IPS-11a (cell line): ENCODE measurements around the gene HES7.
"Not testable (repeated sequence)": the region's sequence is repeated elsewhere in the genome, so short reads cannot be mapped to it uniquely, and the experiment has no call there.

Experiments
- H3K4me3 ChIP-seq: one replicate; pipeline ENCODE4 v1.5.1; 2013; ENCODE audit warnings: low read depth, low read length, control low read depth

HES7 gene

DNA sequence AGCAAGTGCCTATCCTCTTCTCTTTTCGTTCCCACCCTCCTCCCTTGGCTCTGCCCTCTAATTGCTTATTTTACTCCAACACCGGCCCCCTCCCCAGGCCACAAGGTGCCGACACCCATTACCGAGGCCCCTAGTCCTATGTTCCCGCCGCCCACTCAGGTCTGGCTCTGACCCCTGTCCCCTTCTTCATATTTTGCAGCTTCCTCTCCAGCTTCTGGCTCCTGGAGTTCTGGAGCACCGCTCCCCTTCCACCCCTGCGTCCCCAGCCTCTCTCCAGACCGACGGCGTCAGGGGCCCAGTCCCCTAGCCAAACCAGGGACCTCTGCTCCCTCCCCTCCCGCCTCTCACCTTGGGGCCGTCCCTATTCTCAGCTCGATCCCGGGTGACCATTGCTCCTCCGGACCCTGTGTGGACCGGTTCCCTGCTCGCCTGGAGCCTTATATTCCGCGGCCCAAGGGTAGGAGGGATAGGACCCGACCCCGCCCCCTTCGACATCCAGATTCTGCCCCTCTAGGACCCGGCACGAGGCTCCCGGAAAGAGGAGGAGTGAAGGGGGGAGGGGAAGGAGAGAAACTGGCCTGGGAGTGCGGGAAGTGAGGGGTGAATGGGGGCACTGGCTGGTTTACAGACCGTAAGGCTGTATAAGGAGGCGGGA is at the start of gene HES7:
TSS of gene HES7 (minus strand) at position 412 of the 655 bp plus-strand sequence. CDS start at position 390, 22 bp downstream.
- H3K4me3 ChIP-seq, result peak within 1 kb of the TSS; percentile 58

DNA sequence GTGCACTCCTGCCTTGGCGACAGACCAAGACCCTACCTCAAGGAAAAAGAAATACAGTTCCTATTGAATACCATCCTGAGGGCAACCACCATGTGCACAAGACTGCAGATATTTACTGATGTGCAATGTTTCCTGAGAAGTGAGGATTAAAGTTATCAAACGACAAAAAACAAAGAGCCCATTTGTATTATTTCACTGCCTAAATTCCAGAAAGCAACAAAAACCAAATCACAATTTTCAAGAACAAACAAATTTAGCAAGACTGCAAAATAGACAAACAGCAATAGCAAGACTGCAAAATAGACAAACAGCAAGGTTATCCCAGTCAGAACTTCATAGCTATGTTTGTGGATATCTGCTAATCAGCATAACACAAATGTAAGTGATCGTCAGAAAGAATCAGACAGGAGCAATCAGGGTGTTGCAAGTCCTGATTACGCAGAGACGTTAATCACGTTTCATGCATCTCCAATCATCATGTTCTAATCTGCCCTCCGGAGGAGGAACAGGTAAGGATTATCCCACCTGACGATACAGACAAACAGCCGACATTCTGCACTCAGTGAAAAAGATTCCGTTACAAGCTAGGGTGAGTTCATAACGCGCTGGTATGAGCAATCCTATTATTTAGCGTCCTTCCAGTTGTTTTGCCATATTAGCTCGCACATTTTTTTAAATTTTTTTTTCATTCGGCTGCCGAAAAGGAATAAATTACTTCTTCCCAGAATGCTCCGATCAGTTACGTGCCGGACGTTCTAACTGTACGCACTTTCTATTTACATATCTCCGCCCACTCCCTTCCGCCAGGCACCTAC is 49.4 kb upstream of the HES7 start:
- H3K4me3 ChIP-seq, result peak overlapping the region; percentile 50

DNA sequence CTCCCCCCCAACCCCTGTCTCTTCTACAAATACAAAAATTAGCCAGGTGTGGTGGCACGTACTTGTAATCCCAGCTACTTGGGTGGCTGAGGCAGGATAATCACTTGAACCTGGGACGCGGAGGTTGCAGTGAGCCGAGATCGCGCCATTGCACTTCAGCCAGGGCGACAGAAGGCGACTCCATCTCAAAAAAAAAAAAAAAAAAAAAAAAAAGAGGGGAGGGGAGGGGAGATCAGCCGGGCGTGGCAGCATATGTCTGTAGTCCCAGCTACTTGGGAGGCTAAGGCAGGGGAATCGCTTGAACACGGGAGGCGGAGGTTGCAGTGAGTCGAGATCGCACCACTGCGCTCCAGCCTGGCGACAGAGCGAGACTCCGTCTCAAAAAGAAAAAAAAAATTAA is 46.3 kb upstream of the HES7 start:
- not testable (repeated sequence) for H3K4me3 ChIP-seq

DNA sequence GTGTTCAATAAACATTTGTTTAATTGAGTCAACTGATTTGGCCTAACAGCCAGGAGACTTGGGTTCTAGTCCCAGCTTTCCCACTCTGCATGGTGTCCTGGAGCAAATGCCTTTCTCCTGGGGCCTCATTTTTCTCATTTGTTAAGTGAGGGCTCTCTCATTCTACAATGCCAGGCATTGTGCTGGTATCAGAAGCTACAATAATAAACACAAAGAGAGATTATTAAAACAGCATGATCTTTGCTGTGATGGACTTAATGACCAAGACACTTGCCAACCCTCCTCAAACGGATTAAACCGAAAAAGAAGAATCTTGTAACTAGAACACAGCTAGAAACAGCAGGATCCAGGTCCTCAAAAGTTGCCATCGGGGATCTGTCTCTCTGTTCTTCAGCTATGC is 43.6 kb upstream of the HES7 start:
- no peak overlapping the region for H3K4me3 ChIP-seq

DNA sequence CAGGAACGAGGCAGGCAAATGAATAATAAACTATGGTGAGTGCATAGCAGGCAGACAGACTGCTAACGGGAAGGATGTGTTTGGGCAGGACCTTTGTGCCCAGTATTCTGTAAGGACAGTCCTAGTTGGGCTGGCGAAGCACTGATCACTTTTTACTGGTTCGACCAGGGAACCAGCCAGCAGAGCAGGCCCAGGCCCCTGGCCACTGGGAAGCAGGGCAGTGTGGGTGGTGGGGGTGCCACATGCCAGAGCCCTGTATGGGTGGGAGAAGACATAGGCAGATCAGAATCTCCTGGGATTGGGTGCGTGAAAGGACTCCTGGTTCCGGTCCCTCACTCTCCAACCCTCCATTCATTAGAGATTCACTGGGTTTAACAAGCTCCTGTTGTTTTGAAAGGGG is 42.8 kb upstream of the HES7 start:
- H3K4me3 ChIP-seq, result no peak overlapping the region

DNA sequence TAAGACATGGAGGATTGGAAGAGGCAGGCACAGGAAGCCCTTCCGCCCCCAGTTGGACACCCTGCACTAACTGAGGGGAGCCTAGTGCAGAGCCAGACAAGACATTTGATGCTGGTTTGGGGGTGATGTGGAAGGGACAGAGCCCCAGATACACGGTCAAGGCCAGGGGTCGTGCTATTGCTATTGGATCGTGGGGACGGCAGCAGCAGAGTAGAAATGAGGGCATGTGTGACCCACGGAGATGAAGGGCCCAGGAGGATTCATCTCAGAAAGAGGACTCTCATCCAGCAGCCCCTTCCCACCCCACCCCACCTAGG is 40.9 kb upstream of the HES7 start:
- no peak overlapping the region for H3K4me3 ChIP-seq

DNA sequence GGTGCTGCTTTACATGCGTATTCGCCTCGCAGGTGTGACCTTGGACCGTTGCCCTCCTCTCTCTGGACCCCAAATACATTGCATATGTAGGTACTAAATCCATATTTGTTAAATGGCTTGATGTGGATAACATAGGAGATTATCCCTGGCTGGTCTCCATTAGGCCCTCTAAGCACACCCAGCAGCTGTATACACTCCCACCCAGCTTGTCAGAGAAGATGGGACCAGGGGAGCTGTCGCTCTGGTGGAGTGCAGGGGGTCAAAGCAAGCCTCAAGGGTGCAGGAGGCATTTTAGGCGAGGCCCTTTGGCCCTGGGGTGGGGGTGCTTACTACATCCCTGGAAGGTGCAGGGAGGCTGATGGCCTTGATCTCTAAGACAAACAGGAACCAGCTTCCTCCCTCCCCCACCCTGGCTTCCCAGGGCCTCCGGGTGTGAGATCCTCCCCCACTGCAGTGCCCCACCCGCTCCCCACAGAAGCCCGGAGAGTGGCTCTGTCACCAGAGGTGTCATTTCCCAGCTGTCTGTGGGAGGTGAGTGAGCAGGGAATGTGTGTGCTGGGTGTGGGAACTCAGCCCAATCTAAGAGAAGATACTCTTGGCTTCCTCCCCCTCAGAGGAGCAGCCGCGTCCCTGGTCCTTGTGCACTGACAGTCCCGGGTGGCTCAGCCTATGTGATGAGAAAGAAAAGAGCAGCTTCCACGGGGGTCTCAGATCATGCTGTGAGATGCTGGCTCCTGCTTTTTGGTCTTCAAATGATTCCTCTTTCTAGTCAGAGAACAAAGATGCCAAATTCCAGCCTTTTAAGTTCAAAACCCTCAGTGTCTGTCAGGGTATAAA is 40.3 kb upstream of the HES7 start:
- peak overlapping the region; percentile 14 for H3K4me3 ChIP-seq

DNA sequence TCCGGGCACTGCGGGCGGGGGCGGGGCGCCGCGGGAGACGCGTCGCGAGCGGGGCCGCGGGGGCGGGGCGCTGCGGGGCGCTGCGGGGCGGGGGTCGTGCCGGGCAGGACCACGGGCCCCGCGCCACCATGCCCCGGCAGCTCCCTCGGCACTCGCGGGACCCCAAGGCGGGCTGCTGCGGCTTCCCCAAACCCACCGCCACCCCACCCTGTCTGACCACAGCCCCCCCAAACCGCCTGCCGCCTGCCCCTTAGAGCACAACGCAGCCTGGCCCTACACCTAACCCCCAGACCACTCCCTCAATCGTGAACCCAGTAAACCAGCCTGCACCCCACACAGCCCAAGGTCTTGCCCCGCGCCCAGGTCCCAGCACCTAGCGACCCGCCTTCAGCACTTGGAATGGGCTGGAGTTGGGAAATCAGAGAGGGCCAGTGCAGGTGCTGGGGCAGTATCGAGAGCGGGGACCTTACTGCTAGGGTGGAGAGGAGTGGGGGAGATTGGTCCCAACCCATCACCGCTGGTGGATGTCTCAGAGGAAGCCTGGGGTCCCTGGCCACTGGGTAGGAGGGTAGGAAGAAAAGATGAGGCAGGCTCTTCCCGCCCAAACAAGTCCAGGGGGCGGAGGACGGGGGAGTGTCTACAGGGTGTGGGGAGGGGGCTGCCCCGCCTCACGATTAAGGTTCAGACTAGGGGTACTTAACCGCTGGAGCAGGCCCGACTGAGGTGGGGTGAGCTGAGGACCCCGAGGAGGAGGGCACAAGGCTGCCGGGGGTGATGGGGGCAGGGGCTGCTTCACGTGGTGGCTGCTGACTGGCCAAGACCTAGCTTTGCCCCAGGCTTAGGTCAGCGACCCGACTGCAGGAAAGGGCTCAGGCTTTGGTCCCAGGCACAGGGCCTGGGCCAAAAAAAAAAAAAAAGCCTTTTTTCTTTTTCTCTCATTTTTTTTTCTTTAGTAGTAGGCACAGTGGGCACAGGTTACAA is 39.4 kb upstream of the HES7 start:
- peak overlapping the region; percentile 94 for H3K4me3 ChIP-seq

DNA sequence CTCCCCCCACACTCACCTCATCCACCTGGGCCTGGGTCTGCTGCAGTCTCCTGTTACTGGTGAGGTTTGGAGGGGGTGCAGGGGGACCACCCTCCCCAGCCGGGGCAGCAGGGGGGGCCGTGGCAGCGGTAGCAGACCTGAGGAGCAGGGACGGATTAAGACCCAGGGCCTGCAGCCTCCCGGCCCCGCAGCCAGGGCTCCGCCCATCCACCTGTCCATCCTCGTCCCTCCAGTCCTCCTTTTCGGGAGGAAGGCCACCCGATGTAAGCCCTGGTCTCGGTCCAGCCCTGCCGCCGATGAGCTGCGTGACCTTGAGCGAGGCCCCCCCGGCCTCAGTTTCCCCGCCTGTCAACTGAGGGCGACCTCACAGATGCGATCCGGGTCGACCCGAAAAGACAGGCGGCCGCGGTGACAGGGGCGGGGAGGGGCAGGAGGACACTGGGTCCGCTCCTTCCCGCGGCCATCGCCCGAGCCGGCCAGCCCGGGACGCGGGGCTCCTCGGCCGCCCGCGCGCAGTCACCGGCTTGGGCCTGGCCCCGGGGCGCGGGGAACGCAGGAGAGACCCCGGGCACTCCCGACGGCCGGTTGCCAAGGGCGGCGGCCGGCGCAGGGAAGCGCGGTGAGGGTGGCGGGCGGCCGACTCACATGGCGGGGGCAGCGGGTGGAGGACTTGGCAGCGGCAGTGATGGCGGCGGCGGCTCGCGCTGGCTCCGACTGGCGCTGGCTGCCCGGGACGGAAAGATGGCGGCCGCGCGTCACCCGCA is 38.5 kb upstream of the HES7 start, which contains the start of gene VAMP2:
TSS of gene VAMP2 (minus strand) at position 716 of the 764 bp plus-strand sequence. CDS start at position 647, 69 bp downstream.
- peak within 1 kb of the TSS; percentile 94 for H3K4me3 ChIP-seq

DNA sequence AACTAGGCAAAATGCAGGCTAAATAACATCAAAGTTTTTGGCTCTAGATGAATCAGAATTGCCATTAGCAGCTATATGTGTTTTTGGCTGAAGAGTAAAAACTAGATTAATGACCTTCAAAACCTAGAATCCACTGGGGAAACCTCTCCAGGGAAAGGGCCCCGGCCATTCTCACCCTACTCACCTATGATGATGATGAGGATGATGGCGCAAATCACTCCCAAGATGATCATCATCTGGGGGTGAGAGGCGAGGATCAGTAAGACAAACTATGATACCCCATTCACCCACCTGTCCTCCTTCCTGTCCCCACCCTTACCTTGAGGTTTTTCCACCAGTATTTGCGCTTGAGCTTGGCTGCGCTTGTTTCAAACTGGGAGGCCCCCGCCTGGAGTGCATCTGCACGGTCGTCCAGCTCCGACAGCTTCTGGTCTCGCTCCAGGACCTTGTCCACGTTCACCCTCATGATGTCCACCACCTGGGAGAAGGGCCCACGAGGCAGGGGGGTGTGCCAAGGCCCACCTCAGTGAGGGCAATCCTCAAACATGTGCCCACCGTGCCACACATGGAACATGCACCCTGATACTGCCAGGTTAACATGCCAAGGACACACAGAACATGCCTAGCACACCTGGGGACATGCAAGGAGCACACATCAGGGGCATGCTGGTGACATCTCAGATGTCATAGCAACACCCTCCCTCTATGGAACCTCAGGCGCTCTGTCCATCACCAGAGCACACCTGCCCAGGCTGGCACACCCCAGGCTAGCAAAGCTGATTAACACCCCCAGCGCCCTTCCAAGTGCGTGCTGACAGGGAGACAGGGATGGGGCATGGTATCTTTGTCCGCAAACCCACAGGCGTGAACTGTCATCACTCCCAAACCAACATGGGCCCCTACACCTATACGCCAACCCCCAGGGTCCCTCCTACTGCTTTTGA is 37.7 kb upstream of the HES7 start:
- peak overlapping the region; percentile 94 for H3K4me3 ChIP-seq

DNA sequence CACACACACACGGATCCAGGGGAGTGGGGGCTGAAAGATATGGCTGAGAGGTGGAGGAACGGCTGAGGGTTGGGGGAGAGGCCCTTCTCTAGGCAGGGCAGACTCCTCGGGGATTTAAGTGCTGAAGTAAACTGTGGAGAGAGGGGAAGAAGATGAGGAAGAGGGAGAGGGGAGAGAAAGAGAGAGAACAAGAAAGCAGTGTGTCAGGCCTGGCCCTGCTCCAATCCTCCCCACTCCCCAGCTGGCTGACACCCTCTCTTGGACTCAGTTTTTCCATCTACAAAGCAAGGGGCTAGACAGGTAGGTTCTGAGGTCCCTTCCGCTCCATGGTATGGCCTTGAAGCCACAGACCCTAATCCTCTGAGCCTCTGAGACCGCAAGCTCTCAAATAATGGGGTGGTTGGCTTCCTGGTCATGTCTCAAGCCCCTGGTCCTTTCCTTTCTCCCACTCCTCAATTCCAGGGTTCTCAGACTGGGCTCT is 36.9 kb upstream of the HES7 start:
- no peak overlapping the region for H3K4me3 ChIP-seq

DNA sequence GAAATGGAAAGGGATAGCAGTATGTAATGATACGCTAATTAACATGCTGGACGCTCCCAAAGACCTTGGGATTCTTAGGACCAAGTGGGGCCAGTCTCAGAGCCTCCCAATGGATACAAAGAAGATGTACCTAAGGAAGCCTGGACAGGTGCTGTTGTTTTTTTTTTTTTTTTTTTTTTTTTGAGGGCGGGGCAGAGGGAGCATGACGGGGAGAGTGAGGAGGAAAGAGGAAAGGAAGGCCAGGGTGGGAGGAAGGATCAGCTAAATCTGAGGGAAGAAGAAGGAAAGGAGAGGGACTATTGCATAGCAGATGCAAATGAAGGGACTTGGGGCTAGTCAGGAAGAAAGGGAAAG is 36.3 kb upstream of the HES7 start:
- no peak overlapping the region for H3K4me3 ChIP-seq

DNA sequence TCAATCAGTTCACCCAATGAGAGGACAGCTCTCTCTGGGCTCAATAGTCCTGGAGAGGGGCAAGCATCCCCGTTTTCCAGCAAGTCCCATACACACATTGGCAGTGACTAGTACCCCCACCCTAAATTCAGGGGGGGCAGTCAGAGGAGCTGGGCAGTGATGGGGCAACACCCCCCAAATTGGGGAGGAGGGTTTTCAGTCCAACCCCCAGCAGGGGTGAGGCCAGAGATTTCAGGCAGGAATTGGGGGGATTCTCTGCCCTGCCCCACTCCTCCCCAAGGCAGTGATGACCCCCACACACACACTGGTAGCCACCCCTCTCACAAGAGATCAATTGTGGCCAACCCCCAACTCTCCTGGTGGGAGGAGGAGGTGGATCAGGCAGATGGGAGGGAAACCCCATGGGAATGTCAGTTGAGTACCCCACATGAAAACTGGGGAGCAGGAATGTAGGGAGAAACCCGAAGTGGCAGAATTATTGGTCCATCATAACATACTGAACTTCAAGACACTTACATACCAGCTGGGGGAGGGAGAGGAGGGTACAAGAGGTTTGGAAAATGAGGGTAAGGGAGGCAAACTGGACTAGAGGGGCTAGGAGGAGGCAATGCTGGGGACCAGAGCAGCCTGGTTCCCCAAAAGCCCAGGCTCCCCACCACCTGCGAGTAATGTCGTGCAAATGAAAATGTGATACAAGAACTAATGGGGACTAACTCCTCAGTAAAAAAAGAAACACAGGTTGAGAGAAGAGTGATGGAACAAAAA is 35.7 kb upstream of the HES7 start:
- H3K4me3 ChIP-seq, result no peak overlapping the region

DNA sequence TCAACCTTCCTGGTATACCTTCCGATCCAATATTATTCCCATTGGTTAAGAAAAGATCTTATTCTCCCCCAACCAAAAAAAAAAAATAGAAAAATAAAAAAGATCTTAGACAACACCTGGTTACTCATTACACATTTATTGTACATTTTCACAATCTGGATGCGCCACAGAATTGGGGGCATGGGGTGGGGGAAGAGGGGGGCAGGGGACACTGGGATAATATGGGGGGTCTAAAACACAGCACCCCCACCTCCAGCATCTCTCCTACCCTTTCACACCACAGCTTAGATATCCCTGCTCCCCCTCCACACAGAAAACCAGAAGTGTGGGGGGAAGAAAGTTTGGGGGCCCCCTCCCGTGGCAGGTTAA is 35.1 kb upstream of the HES7 start:
- no peak overlapping the region for H3K4me3 ChIP-seq

DNA sequence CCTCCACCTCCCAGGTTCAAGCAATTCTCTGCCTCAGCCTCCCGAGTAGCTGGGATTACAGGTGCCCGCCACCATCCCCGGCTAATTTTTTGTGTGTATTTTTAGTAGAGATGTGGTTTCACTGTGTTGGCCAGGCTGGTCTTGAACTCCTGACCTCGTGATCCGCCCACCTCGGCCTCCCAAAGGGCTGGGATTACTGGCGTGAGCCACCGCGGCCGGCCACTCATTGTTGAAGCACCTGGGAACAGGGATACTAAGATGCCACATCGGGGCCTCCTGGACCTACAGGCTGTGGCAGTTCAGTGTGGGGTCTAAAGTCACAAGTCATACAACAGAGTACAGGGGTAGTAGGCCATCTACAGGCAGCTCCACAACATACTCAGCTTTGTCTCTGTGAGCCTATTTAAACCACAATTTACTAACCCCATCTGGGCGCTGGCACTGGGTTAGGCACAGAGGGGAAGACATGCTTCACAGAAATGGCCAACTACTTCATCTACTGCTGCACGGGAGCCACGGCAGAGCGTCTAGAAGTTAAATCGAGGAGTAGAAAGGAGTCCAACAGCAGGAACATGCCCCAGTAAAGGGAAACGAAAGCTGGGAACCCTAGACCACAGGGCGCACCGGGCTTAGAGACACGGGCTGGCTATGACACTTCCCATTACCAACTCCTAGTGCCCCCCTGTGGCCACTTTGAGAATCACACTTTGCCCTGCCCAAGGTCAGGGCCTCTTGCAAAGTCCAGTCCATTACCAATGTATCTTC is 34.5 kb upstream of the HES7 start:
- no peak overlapping the region for H3K4me3 ChIP-seq

DNA sequence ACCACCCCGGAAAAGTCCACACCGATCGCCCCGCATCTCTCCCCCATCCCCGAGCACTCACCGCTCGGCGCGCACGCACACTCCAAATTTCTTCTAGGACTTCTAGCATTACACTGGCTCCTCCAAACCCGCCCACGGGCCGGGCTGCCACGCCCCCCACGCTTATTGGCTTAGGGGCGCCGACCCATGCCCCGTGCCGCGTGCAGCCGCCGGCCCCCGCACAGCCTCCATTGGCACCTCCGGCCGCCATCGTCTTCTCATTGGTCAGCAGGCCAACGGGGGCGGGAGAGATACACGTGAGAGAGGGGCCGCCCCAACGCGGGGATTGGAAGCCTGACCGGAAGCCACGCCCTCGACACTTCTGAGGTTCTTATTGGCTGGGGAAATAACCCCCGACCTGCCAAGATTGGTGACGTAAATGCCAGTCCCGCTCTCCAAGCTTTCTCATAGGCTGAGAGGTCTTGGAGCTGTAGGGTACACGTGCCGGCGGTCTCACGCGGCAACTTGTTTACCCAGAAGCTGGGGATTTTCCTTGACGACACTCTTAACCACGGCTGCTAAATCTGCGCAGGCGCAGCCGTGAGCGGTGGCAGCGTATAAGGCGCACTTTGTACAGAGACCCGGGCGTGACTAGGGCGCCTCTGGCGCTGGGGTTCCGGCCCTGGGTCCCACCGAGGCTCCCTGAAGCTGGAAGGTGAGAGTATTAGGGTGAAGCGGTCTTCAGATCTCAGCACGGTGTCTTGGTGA is 32.5 kb upstream of the HES7 start:
- H3K4me3 ChIP-seq, result peak overlapping the region; percentile 75

DNA sequence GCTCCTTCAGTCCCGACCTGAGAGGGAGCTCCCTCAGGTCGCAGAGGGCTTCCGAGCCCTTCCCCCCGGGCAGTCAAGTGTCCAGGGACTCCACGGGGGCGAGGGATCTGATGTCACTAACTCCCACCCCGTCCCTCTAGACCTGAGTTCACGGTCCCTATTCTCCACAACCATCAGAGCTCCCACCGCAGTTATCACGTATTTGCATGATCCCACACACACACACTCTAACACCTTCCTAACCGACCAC is 32.0 kb upstream of the HES7 start:
- H3K4me3 ChIP-seq, result peak overlapping the region; percentile 75
